OCI-LY7 (cell line): Measurements from ENCODE around the gene RAD51B. TPM values are rescaled to one million over a fixed set of nuclear protein-coding genes. Genes with fewer than 3 reads are reported as not detected.

Experiments
- BruUV-seq: library from RNA; stranded (reverse); fragments of 400-500 nt; replicated peaks from 2 replicates; lab custom pipeline; 2021; lab: Mats Ljungman, UMichigan
- CTCF ChIA-PET: fragments of 300-600 bp; sonication (Branson Sonifier 250); formaldehyde crosslinking; loops from one replicate; lab custom pipeline; 2022; ENCODE audit warnings: antibody characterized with exemption; ENCODE audit not compliant: unreplicated experiment; lab: Charles Lee
- POLR2A ChIA-PET: fragments of 300-600 bp; sonication (Branson Sonifier 250); formaldehyde crosslinking; loops from one replicate; lab custom pipeline; 2022; ENCODE audit warnings: antibody characterized with exemption; lab: Charles Lee
- DNase-seq: peaks from one replicate; pipeline ENCODE4 v3.0.0-alpha.2; 2015; ENCODE audit warnings: low spot score
- H2AFZ ChIP-seq: fragments of 200-600 bp; sonication (generic), shearing (Covaris generic); 2 replicates; pipeline ENCODE4 v1.6.1; 2014; ENCODE audit warnings: mild to moderate bottlenecking, antibody characterized with exemption, low read length, moderate library complexity
- H3K27ac ChIP-seq: fragments of 200-600 bp; sonication (generic); 2 replicates; pipeline ENCODE4 v1.5.1; 2014; ENCODE audit warnings: mixed run types, low read depth, mild to moderate bottlenecking, moderate library complexity, low read length, inconsistent platforms; ENCODE audit not compliant: poor library complexity, severe bottlenecking
- H3K36me3 ChIP-seq: fragments of 200-600 bp; sonication (generic); 2 replicates; pipeline ENCODE4 v1.6.1; 2014; ENCODE audit warnings: mild to moderate bottlenecking, antibody characterized with exemption, low read length, moderate library complexity, mixed read lengths; ENCODE audit not compliant: insufficient read depth
- H3K4me1 ChIP-seq: fragments of 200-600 bp; sonication (generic); 2 replicates; pipeline ENCODE4 v1.5.1; 2014; ENCODE audit warnings: mild to moderate bottlenecking, low read length; ENCODE audit not compliant: insufficient read depth, poor library complexity, severe bottlenecking
- H3K4me2 ChIP-seq: fragments of 200-600 bp; sonication (generic); 2 replicates; pipeline ENCODE4 v1.6.1; 2014; ENCODE audit warnings: mild to moderate bottlenecking, low read length
- H3K4me3 ChIP-seq: fragments of 200-600 bp; sonication (generic); 2 replicates; pipeline ENCODE4 v1.5.1; 2014; ENCODE audit warnings: mild to moderate bottlenecking, low read depth, low read length; ENCODE audit not compliant: poor library complexity, severe bottlenecking
- H3K79me2 ChIP-seq: fragments of 200-600 bp; sonication (generic); 2 replicates; pipeline ENCODE4 v1.6.1; 2016; ENCODE audit warnings: low read depth, mild to moderate bottlenecking, low read length, moderate library complexity, mixed read lengths; ENCODE audit not compliant: insufficient read depth
- H3K9me2 ChIP-seq: fragments of 200-600 bp; sonication (generic); 2 replicates; pipeline ENCODE4 v1.6.1; 2016; ENCODE audit warnings: mild to moderate bottlenecking, low read length, mixed read lengths; ENCODE audit not compliant: insufficient read depth
- H3K9me3 ChIP-seq: fragments of 200-600 bp; sonication (generic); 2 replicates; pipeline ENCODE4 v1.6.1; 2014; ENCODE audit warnings: mild to moderate bottlenecking, mixed run types, low read length, mixed read lengths
- H4K20me1 ChIP-seq: fragments of 200-600 bp; sonication (generic); 2 replicates; pipeline ENCODE4 v1.6.1; 2014; ENCODE audit warnings: mild to moderate bottlenecking, antibody characterized with exemption, low read length, moderate library complexity, mixed read lengths; ENCODE audit not compliant: insufficient read depth
- CTCF ChIP-seq: fragments of 200-600 bp; sonication (generic); conservative IDR thresholded peaks from 2 replicates; pipeline ENCODE4 v1.5.1; 2014; ENCODE audit warnings: mild to moderate bottlenecking, antibody characterized with exemption, low read length, moderate library complexity, mixed read lengths
- EZH2phosphoT487 ChIP-seq: fragments of 200-600 bp; sonication (generic); IDR thresholded peaks from 2 replicates; pipeline ENCODE4 v1.6.1; 2018; ENCODE audit warnings: low read depth, borderline replicate concordance, mild to moderate bottlenecking, mixed run types, antibody characterized with exemption, low read length, moderate library complexity, mixed read lengths
- intact Hi-C: fragments of 100-400 bp; cut with micrococcal nuclease; formaldehyde crosslinking; loops from one replicate; pipeline ENCODE4 v1.10.0; 2022; ENCODE audit not compliant: unreplicated experiment
- total RNA-seq, 2 experiments: library from RNA; depleted of rRNA in 1 of 2; stranded (reverse); fragments of >200 nt in 1 of 2; shearing (Covaris generic) in 1 of 2; gene quantifications; 2 replicates each; pipeline ENCODE4 v1.2.3, GENCODE V29; 2014 to 2022

Gene RAD51B
- total RNA-seq, 2 experiments from 2014 or later: 41.4 to 89.9 TPM

GRCh38 chr14:68523989-68524725 lies 704.6 kb downstream of the RAD51B start:
- Histone ChIP-seq H3K4me1 (peaks cover 12% of the 10 kb centered on the region), H3K9me3 (peaks cover 8% of the 10 kb centered on the region; the same call in 1 of the 2 replicates), H3K4me3 (no peak overlapping the region), H3K36me3 (no peaks in the 10 kb centered on the region; the same call in 1 of the 2 replicates), H4K20me1 (no peaks in the 10 kb centered on the region), H3K79me2 (no peaks in the 10 kb centered on the region), H3K9me2 (no peaks in the 10 kb centered on the region), H3K4me2 (no peak overlapping the region), H2AFZ (no peak overlapping the region), H3K27ac (no peak overlapping the region)
- BruUV-seq: no TSS peak
- no peak for TF ChIP-seq CTCF
- TF ChIP-seq EZH2phosphoT487: no peak
- intact Hi-C loops: no loop called here
- ChIA-PET POLR2A (interaction anchor here (1.4 to 1.6 kb wide), 2 partner anchors 10 to 18 kb away, joined by 3 to 6 read pairs; no protein-coding TSS in a partner anchor), CTCF (interaction anchor here (0.6 kb wide), 1 partner anchor 29 kb away, joined by 3 read pairs; no protein-coding TSS in a partner anchor)
- no peak for DNase-seq

GRCh38 chr14:68525516-68525915 lies 705.9 kb downstream of the RAD51B start:
- no peak overlapping the region for H3K4me3 ChIP-seq
- DNase-seq: no peak
- H2AFZ ChIP-seq: no peak overlapping the region
- no peaks in the 10 kb centered on the region; the same call in 1 of the 2 replicates for H3K36me3 ChIP-seq
- peaks cover 18% of the 10 kb centered on the region for H3K9me3 ChIP-seq
- POLR2A ChIA-PET: interaction anchor here (0.7 to 1.0 kb wide), 2 partner anchors 13 to 218 kb away, joined by 3 to 4 read pairs; no protein-coding TSS in a partner anchor
- H3K4me1 ChIP-seq: no peaks in the 10 kb centered on the region
- TF ChIP-seq CTCF: no peak
- no TSS peak for BruUV-seq
- no peaks in the 10 kb centered on the region for H3K79me2 ChIP-seq
- H4K20me1 ChIP-seq: no peaks in the 10 kb centered on the region
- H3K4me2 ChIP-seq: no peak overlapping the region
- CTCF ChIA-PET: no interaction called here
- H3K27ac ChIP-seq: no peak overlapping the region
- intact Hi-C loops: no loop called here
- H3K9me2 ChIP-seq: no peaks in the 10 kb centered on the region
